Mucosa of stomach (tissue), 1 donor: ENCODE measurements around the gene CFB.
A peak's percentile ranks its signal among the peaks of the same experiment; 100 is the strongest.

Source experiments
- H3K27me3 ChIP-seq: one replicate; pipeline ENCODE4 v1.7.0; 2013; ENCODE audit warnings: mild to moderate bottlenecking, low read length; ENCODE audit not compliant: control insufficient read depth, insufficient read depth
- H3K36me3 ChIP-seq: one replicate; pipeline ENCODE4 v1.7.0; 2013; ENCODE audit warnings: low read length; ENCODE audit not compliant: control insufficient read depth, insufficient read depth
- H3K4me1 ChIP-seq: one replicate; pipeline ENCODE4 v1.7.0; 2013; ENCODE audit warnings: mild to moderate bottlenecking, low read length; ENCODE audit not compliant: control insufficient read depth, insufficient read depth
- H3K4me3 ChIP-seq: one replicate; pipeline ENCODE4 v1.7.0; 2013; ENCODE audit warnings: low read length
- H3K9ac ChIP-seq: one replicate; pipeline ENCODE4 v1.7.0; 2013; ENCODE audit warnings: mild to moderate bottlenecking, low read length, moderate library complexity
- H3K9me3 ChIP-seq: one replicate; pipeline ENCODE4 v1.7.0; 2013; ENCODE audit warnings: mild to moderate bottlenecking, low read length, moderate library complexity; ENCODE audit not compliant: control insufficient read depth
- donor health status: Pancreatic carcinoma.

The CFB gene

DNA sequence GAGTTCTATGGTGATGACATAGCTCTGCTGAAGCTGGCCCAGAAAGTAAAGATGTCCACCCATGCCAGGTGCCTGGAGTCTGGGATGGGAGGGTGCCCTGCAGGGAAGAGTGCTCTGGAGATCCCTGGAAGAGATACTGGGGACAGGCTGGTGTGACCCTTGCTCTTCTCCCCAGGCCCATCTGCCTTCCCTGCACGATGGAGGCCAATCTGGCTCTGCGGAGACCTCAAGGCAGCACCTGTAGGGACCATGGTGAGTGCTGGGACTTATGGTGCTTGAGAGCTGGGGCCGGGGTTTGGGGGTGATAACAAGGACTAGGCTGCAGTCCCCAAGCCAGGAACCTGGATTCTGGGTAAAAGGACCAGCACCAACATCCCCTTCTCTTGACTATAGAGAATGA is 2.2 kb upstream of the CFB start:
- H3K9ac ChIP-seq, result no peak overlapping the region
- H3K27me3 ChIP-seq, result no peaks in the 10 kb centered on the region
- H3K4me1 ChIP-seq, result peaks cover 21% of the 10 kb centered on the region
- no peaks in the 10 kb centered on the region for H3K36me3 ChIP-seq
- no peak overlapping the region for H3K4me3 ChIP-seq
- H3K9me3 ChIP-seq, result no peaks in the 10 kb centered on the region

DNA sequence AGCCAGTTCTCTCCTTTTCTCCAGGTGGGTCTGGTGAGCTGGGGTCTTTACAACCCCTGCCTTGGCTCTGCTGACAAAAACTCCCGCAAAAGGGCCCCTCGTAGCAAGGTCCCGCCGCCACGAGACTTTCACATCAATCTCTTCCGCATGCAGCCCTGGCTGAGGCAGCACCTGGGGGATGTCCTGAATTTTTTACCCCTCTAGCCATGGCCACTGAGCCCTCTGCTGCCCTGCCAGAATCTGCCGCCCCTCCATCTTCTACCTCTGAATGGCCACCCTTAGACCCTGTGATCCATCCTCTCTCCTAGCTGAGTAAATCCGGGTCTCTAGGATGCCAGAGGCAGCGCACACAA is 765 bp upstream of the CFB start:
- Histone ChIP-seq H3K9me3 (no peaks in the 10 kb centered on the region), H3K27me3 (no peaks in the 10 kb centered on the region), H3K9ac (peak overlapping the region; percentile 67), H3K4me3 (peak overlapping the region; percentile 7), H3K36me3 (no peaks in the 10 kb centered on the region), H3K4me1 (peaks cover 21% of the 10 kb centered on the region)

DNA sequence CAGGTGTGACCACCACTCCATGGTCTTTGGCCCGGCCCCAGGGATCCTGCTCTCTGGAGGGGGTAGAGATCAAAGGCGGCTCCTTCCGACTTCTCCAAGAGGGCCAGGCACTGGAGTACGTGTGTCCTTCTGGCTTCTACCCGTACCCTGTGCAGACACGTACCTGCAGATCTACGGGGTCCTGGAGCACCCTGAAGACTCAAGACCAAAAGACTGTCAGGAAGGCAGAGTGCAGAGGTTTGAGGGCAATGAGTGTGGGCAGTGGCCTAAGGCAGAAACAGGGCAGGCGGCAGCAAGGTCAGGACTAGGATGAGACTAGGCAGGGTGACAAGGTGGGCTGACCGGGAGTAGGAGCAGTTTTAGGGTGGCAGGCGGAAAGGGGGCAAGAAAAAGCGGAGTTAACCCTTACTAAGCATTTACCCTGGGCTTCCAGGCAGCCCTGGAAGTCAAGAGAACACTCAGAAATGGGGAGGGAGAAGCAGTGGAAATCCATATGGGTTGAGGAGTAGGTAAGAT is 533 bp downstream of the CFB start:
- Histone ChIP-seq H3K36me3 (no peaks in the 10 kb centered on the region), H3K27me3 (no peaks in the 10 kb centered on the region), H3K9me3 (no peaks in the 10 kb centered on the region), H3K4me1 (peaks cover 21% of the 10 kb centered on the region), H3K4me3 (peak overlapping the region; percentile 21), H3K9ac (peak overlapping the region; percentile 67)

DNA sequence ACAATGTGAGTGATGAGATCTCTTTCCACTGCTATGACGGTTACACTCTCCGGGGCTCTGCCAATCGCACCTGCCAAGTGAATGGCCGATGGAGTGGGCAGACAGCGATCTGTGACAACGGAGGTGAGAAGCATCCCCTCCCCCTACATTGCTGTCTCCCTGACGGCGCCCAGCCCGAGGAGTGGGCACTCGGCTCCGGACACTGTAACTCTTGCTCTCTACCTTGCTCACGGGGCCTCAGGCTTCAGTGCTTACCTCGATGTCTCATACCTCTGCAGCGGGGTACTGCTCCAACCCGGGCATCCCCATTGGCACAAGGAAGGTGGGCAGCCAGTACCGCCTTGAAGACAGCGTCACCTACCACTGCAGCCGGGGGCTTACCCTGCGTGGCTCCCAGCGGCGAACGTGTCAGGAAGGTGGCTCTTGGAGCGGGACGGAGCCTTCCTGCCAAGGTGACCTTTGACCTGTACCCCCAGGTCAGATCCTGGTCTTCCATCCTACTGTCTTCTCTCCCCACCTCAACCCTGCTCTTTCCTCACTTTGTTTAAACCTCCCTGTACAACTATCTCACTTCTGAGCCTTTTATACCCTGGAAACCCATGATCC is 1.3 kb downstream of the CFB start:
- H3K36me3 ChIP-seq, result no peaks in the 10 kb centered on the region
- peak overlapping the region; percentile 67 for H3K9ac ChIP-seq
- H3K9me3 ChIP-seq, result no peaks in the 10 kb centered on the region
- H3K4me1 ChIP-seq, result peaks cover 21% of the 10 kb centered on the region
- H3K27me3 ChIP-seq, result no peaks in the 10 kb centered on the region
- no peak overlapping the region for H3K4me3 ChIP-seq

DNA sequence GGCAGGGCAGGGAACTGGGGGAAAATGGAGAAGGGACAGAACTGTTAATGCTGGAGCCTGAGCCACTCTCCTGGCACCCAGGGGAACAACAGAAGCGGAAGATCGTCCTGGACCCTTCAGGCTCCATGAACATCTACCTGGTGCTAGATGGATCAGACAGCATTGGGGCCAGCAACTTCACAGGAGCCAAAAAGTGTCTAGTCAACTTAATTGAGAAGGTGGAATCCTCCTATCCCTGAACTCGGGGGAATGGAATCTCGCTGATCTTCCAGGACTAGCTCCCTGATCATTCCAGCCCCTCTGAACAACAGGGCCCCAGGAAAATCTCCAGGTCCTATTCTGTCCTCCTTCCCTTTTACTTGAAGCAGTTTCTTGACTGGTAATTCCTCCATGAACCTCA is 2.0 kb downstream of the CFB start:
- H3K4me1 ChIP-seq, result peaks cover 21% of the 10 kb centered on the region
- no peak overlapping the region for H3K4me3 ChIP-seq
- H3K9me3 ChIP-seq, result no peaks in the 10 kb centered on the region
- no peaks in the 10 kb centered on the region for H3K27me3 ChIP-seq
- no peaks in the 10 kb centered on the region for H3K36me3 ChIP-seq
- H3K9ac ChIP-seq, result no peak overlapping the region

DNA sequence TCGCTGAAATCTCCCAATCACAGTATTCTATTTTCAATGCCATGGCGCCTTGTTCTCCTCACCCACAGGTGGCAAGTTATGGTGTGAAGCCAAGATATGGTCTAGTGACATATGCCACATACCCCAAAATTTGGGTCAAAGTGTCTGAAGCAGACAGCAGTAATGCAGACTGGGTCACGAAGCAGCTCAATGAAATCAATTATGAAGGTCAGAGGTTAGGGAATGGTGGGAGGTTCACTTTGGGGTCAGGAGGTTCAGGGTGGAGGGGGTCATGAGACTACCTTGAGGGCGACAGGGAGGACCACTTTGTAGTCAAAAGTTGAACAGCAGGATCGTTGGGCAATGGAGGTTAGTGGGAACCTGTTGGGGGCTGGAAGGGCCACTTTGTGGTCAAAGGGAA is 2.4 kb downstream of the CFB start:
- Histone ChIP-seq H3K4me3 (no peak overlapping the region), H3K4me1 (peaks cover 21% of the 10 kb centered on the region), H3K36me3 (no peaks in the 10 kb centered on the region), H3K9me3 (no peaks in the 10 kb centered on the region), H3K9ac (no peak overlapping the region), H3K27me3 (no peaks in the 10 kb centered on the region)

DNA sequence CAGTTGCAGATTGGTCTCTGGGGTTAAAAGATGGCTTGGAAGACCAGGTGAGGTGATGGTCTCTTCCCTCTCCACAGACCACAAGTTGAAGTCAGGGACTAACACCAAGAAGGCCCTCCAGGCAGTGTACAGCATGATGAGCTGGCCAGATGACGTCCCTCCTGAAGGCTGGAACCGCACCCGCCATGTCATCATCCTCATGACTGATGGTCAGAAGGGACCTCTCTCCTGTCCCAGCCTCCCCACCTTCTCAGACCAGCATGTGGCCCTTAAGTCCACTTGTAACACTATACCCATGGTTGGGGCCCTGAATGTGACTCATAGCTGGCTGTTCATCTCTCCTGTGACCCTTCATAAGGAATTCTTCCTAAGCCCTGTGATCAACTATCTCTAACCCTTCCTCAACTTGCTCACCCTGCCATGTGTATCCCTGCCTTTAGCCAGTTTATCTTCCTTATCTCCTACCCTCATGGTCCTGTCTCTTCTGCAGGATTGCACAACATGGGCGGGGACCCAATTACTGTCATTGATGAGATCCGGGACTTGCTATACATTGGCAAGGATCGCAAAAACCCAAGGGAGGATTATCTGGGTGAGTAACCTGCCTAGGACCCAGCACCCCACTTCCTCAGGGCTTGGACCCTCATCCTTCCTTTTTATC is 3.0 kb downstream of the CFB start:
- Histone ChIP-seq H3K4me3 (no peak overlapping the region), H3K36me3 (no peaks in the 10 kb centered on the region), H3K9me3 (no peaks in the 10 kb centered on the region), H3K27me3 (no peaks in the 10 kb centered on the region), H3K9ac (no peak overlapping the region), H3K4me1 (peaks cover 21% of the 10 kb centered on the region)

DNA sequence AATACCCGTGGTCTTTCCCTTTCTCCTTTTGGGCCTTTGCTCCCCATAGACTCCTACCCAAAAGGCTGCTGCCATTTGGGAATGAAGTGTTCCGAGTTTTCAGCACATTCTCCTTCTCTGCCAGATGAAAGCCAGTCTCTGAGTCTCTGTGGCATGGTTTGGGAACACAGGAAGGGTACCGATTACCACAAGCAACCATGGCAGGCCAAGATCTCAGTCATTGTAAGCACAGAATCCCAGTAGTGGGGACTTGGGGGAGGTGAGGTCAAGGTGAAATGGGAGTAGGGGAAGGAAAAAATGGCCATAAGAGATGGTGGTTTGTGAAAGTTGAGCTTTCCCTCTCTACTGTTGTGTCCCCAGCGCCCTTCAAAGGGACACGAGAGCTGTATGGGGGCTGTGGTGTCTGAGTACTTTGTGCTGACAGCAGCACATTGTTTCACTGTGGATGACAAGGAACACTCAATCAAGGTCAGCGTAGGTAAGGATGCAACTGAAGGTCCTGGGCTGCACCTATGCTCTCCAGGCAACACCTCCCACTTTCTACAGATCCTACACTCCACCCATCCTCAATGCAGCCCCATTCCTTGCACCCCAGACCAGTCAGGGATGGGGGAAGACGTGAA is 4.1 kb downstream of the CFB start:
- H3K9me3 ChIP-seq, result no peaks in the 10 kb centered on the region
- H3K4me1 ChIP-seq, result peaks cover 14% of the 10 kb centered on the region
- H3K36me3 ChIP-seq, result no peaks in the 10 kb centered on the region
- no peaks in the 10 kb centered on the region for H3K27me3 ChIP-seq
- H3K9ac ChIP-seq, result no peak overlapping the region
- no peak overlapping the region for H3K4me3 ChIP-seq

DNA sequence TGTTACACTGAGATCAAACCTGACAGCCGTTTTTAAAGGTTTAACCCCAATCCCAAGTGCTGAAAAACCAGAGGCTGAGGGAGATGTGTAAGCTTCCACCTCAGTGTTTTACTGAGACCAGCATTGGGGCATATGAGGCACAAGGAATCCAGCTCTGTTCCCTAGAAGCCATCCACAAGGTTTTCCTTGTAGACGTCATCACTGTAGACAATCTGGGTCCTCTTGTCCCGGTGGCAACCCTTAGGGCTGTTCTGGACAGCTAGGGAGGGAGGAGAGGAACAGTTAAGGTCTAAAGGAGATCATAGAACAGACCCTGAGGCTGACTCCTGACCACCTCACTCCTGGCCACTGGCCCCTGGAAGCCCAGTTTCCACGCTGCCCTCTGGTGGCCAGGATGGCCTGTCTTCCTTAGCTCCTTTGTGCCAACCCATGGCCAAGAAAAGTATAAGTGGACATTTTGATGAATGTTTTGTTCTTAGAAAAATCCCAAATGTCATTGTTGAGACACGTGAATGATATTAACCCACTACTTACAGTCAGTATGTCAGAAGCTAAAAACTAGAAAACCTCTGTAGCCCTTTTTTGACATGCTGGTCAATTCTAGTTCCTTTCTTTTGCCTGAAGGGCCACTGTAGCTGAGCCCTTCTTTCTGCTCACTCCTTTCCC is 6.4 kb downstream of the CFB start:
- Histone ChIP-seq H3K9ac (no peak overlapping the region), H3K36me3 (peaks cover 6% of the 10 kb centered on the region), H3K9me3 (no peaks in the 10 kb centered on the region), H3K4me3 (no peak overlapping the region), H3K27me3 (no peaks in the 10 kb centered on the region), H3K4me1 (no peaks in the 10 kb centered on the region)

DNA sequence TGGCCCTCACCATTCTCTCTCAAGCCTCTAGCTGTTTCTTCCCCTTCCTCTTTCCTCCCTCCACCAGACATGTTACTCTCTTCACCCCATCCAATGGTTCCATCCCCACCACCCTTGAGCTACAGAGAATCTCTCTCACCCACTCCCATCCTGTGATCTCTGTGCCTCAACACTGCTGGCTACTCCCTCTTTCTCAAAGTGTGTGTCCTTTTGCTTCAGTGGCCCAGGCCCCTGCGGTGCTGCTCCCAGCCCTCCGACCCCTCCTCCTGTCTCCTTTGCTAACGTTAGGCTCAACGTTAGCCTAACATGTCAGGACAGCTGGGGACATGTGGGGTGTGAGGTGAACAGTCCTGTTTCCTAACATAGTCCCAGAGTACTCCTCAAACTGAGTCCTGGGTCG is 7.0 kb downstream of the CFB start:
- Histone ChIP-seq H3K9me3 (no peaks in the 10 kb centered on the region), H3K4me1 (peaks cover 3% of the 10 kb centered on the region), H3K36me3 (peaks cover 6% of the 10 kb centered on the region), H3K4me3 (no peak overlapping the region), H3K27me3 (no peaks in the 10 kb centered on the region), H3K9ac (no peak overlapping the region)

DNA sequence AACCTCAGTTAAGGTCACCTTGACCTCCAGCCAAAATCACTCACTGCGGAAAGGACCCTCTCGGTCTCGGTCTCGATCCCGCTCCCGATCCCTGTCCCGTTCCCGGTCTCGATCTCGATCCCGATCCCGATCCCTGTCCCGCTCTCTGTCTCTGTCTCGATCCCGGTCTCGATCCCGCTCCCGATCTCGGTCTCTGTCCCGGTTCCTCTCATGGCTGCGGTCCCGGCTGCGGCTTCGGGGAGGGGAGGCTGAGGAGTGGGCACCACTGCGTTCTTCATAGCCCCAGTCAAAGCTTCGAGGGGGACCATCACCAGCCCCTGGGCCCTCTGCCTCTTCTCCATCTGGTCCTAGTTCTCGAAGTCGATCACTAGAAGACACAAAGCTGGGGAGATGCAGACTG is 8.6 kb downstream of the CFB start:
- H3K4me3 ChIP-seq, result no peak overlapping the region
- peaks cover 10% of the 10 kb centered on the region for H3K4me1 ChIP-seq
- peaks cover 6% of the 10 kb centered on the region for H3K36me3 ChIP-seq
- no peaks in the 10 kb centered on the region for H3K27me3 ChIP-seq
- H3K9me3 ChIP-seq, result no peaks in the 10 kb centered on the region
- H3K9ac ChIP-seq, result no peak overlapping the region

DNA sequence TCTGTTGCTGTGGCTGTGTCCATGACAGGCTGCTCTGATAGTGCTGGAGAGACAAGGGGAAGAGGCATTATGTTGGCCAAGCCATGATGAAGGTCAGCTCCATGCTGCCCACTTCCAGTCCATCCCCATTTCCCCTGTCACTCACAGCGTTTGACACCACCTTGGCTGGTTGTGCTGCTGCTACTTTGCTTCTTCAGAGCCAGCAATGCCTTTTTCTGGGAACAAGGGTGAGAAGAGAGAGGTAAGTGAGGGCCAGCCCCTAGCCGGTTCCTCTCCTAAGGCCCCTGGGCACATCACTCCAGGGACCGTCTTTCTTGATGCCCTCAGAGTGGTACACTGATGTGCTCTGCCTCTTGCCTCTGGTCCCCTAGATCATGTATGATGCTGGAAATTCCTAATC is 10.9 kb downstream of the CFB start:
- no peak overlapping the region for H3K4me3 ChIP-seq
- no peak overlapping the region for H3K9ac ChIP-seq
- peaks cover 7% of the 10 kb centered on the region for H3K36me3 ChIP-seq
- no peaks in the 10 kb centered on the region for H3K27me3 ChIP-seq
- no peaks in the 10 kb centered on the region for H3K9me3 ChIP-seq
- peaks cover 14% of the 10 kb centered on the region for H3K4me1 ChIP-seq
